Measurements from ENCODE around the gene SLC25A23.

SLC25A23 gene

DNA sequence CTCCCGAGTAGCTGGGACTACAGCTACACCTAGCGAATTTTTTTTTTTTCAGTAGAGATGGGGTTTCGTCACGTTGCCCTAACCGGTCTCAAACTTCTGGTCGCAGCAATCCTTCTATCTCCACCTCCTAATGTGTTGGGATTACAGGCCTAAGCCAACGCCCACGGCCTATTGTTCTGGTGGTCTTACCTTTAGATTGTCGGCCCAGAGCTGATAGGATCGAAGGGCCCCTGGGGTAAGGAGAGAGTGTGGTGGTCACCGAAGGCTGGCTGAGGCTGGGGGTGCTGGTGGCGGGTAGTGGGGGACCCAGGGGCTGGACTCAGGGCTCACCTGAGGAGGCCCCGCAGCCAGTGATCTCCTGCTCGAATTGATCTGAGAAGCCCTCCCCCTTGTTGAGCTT is 11.5 kb upstream of the SLC25A23 start:
- DNase-seq (ENCODE audit: insufficient read length, low spot score), result no peak
- no peak for TF ChIP-seq POU2F2 (IDR thresholded peaks at IDR 0.05; ENCODE audit: low read depth, low read length)
- no peak for TF ChIP-seq SPI1 (IDR thresholded peaks at IDR 0.05; ENCODE audit: low read depth, low read length)
- TF ChIP-seq TAF1 (IDR thresholded peaks at IDR 0.05; ENCODE audit: low read depth, low read length), result no peak
- no peak for TF ChIP-seq POLR2AphosphoS5 (IDR thresholded peaks at IDR 0.05; ENCODE audit: low read depth, low read length)
- TF ChIP-seq PAX5 (IDR thresholded peaks at IDR 0.05; ENCODE audit: insufficient read depth, low read length, severe bottlenecking), result no peak
- no peak for TF ChIP-seq POLR2A (IDR thresholded peaks at IDR 0.05; ENCODE audit: low read depth, low read length)
- no peak for FAIRE-seq

DNA sequence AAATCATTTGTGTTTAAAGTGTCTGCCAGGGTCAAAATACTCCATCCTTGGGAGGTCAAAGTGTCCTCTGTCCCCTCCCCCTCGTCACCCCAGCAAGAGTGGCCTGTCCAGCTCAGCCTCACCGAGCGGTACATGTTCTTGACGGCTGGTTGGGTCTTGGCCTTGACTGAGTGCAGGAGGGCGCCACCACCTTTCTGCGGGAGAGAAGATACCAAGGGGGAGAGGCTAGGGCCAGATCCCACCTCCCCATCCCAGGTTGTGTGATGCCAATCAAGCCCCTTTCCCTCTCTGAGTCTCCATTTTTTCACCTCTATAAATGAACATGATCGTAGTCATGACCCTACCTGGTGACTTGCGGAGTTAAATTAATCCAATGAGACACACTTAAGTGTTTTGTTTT is 10.6 kb upstream of the SLC25A23 start:
- DNase-seq (ENCODE audit: insufficient read length, low spot score) (no peak), FAIRE-seq (no peak)
- no peak for TF ChIP-seq SPI1 (IDR thresholded peaks at IDR 0.05; ENCODE audit: low read depth, low read length)
- TF ChIP-seq PAX5 (IDR thresholded peaks at IDR 0.05; ENCODE audit: insufficient read depth, low read length, severe bottlenecking), result no peak
- no peak for TF ChIP-seq TAF1 (IDR thresholded peaks at IDR 0.05; ENCODE audit: low read depth, low read length)
- TF ChIP-seq POLR2A (IDR thresholded peaks at IDR 0.05; ENCODE audit: low read depth, low read length), result no peak
- TF ChIP-seq POU2F2 (IDR thresholded peaks at IDR 0.05; ENCODE audit: low read depth, low read length), result no peak

- no peak for FAIRE-seq
- DNase-seq (ENCODE audit: insufficient read length, low spot score), result no peak
- TF ChIP-seq TAF1 (IDR thresholded peaks at IDR 0.05; ENCODE audit: low read depth, low read length) (no peak), POLR2A (IDR thresholded peaks at IDR 0.05; ENCODE audit: low read depth, low read length) (no peak), POLR2AphosphoS5 (IDR thresholded peaks at IDR 0.05; ENCODE audit: low read depth, low read length) (no peak), SPI1 (IDR thresholded peaks at IDR 0.05; ENCODE audit: low read depth, low read length) (no peak), PAX5 (IDR thresholded peaks at IDR 0.05; ENCODE audit: insufficient read depth, low read length, severe bottlenecking) (no peak)
Observed at GRCh38 chr19:6467384-6467783, 7.8 kb upstream of the SLC25A23 start.

- FAIRE-seq (no peak), DNase-seq (ENCODE audit: insufficient read length, low spot score) (no peak)
- TF ChIP-seq POLR2AphosphoS5 (IDR thresholded peaks at IDR 0.05; ENCODE audit: low read depth, low read length) (peak; percentile 46; the same call in 1 of the 2 replicates), TAF1 (IDR thresholded peaks at IDR 0.05; ENCODE audit: low read depth, low read length) (no peak), SPI1 (IDR thresholded peaks at IDR 0.05; ENCODE audit: low read depth, low read length) (no peak), POU2F2 (IDR thresholded peaks at IDR 0.05; ENCODE audit: low read depth, low read length) (no peak), POLR2A (IDR thresholded peaks at IDR 0.05; ENCODE audit: low read depth, low read length) (no peak), PAX5 (IDR thresholded peaks at IDR 0.05; ENCODE audit: insufficient read depth, low read length, severe bottlenecking) (no peak)
Observed at GRCh38 chr19:6466526-6467248, 7.1 kb upstream of the SLC25A23 start.

DNA sequence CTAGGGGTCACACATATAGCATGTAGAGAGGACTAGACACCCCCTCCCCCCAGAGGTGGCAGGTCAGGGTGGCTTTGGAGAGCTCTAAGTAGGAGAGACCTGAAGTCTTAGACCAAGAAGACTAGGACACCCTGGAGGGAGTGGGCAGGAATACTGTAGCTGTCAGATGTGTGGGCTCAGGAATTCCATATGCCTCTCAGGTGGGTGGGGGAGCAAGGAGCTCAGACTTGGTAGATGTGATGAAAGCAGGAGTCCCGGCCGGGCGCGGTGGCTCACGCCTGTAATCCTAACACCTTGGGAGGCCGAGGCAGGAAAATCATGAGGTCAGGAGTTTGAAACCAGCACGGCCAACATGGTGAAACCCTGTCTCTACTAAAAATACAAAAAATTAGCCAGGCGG is 6.1 kb upstream of the SLC25A23 start:
- FAIRE-seq (no peak), DNase-seq (ENCODE audit: insufficient read length, low spot score) (no peak)
- TF ChIP-seq POLR2A (IDR thresholded peaks at IDR 0.05; ENCODE audit: low read depth, low read length) (no peak), POU2F2 (IDR thresholded peaks at IDR 0.05; ENCODE audit: low read depth, low read length) (no peak), SPI1 (IDR thresholded peaks at IDR 0.05; ENCODE audit: low read depth, low read length) (no peak), TAF1 (IDR thresholded peaks at IDR 0.05; ENCODE audit: low read depth, low read length) (no peak), PAX5 (IDR thresholded peaks at IDR 0.05; ENCODE audit: insufficient read depth, low read length, severe bottlenecking) (no peak), POLR2AphosphoS5 (IDR thresholded peaks at IDR 0.05; ENCODE audit: low read depth, low read length) (no peak)

DNA sequence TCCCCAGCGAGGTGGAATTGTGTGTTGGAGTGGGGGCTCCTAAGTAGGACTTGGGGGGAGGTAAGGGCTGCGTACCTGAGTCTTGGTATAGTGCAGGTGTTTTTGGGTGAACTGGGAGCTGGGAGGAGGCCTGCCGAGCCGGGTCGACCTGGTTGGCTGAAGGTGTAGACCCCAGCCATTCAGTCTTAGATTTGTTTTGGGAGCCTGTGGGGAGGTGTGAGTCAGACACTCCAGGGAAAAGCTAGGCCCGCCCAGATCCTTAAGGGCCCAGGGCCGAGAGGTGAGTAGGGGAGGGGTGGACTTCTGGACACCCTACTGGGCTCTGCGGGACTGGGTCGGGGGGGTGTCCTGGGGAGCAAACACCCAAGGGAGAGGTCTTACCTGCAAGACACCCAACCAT is 5.4 kb upstream of the SLC25A23 start:
- FAIRE-seq, result no peak
- TF ChIP-seq POLR2AphosphoS5 (IDR thresholded peaks at IDR 0.05; ENCODE audit: low read depth, low read length) (no peak), PAX5 (IDR thresholded peaks at IDR 0.05; ENCODE audit: insufficient read depth, low read length, severe bottlenecking) (no peak), SPI1 (IDR thresholded peaks at IDR 0.05; ENCODE audit: low read depth, low read length) (no peak), POU2F2 (IDR thresholded peaks at IDR 0.05; ENCODE audit: low read depth, low read length) (no peak)
- DNase-seq (ENCODE audit: insufficient read length, low spot score), result no peak

DNA sequence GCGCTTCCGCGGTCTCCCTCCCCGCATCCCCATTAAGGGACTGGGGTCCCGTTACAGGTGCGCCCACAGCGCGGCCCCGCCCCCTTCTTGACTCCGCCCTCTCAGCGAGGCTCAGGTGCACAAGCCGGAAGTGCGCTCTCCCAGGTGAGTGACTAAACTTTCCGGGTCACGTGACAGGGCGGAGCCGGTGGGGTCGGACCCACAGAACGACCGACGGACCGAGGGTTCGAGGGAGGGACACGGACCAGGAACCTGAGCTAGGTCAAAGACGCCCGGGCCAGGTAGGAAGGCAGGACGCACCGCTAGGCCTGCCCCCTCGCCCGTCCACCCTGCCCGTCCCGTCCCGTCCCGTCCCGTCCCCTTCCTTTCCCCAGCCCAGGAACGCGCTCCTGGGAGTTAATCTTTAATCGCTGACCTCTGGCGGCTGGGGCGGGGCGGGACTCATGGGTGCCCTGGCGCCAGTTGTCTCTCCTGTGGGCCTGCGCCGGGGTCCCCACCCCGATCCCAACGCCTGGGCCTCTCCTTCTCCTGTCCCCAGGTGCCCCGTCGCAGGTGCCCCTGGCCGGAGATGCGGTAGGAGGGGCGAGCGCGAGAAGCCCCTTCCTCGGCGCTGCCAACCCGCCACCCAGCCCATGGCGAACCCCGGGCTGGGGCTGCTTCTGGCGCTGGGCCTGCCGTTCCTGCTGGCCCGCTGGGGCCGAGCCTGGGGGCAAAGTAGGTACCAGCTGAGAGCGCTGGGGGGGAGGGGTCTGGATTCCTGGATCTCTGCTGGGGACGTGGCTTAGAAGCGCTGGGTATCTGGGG is 4.7 kb upstream of the SLC25A23 start, which contains the start of gene CRB3:
Gene CRB3, plus strand, starts transcription at position 202 of the 804 bp plus-strand sequence. Its CDS starts 431 bp downstream, at position 633.
- TF ChIP-seq POLR2AphosphoS5 (IDR thresholded peaks at IDR 0.05; ENCODE audit: low read depth, low read length) (no peak), SPI1 (IDR thresholded peaks at IDR 0.05; ENCODE audit: low read depth, low read length) (no peak), TAF1 (IDR thresholded peaks at IDR 0.05; ENCODE audit: low read depth, low read length) (no peak), POU2F2 (IDR thresholded peaks at IDR 0.05; ENCODE audit: low read depth, low read length) (no peak)
- peak; percentile 66 for FAIRE-seq
- no peak for DNase-seq (ENCODE audit: insufficient read length, low spot score)

- FAIRE-seq (peak; percentile 99), DNase-seq (ENCODE audit: insufficient read length, low spot score) (peak; percentile 94)
- TF ChIP-seq POLR2AphosphoS5 (IDR thresholded peaks at IDR 0.05; ENCODE audit: low read depth, low read length), result no peak
- TF ChIP-seq POU2F2 (IDR thresholded peaks at IDR 0.05; ENCODE audit: low read depth, low read length), result no peak
- TF ChIP-seq POLR2A (IDR thresholded peaks at IDR 0.05; ENCODE audit: low read depth, low read length), result peak; percentile 73
- peak; percentile 49; the same call in 1 of the 2 replicates for TF ChIP-seq TAF1 (IDR thresholded peaks at IDR 0.05; ENCODE audit: low read depth, low read length)
Observed at GRCh38 chr19:6460099-6460884, 700 bp upstream of the SLC25A23 start.

- DNase-seq (ENCODE audit: insufficient read length, low spot score) (no peak), FAIRE-seq (peak; percentile 23)
- TF ChIP-seq SPI1 (IDR thresholded peaks at IDR 0.05; ENCODE audit: low read depth, low read length), result no peak
- TF ChIP-seq POLR2A (IDR thresholded peaks at IDR 0.05; ENCODE audit: low read depth, low read length), result no peak
- no peak for TF ChIP-seq POU2F2 (IDR thresholded peaks at IDR 0.05; ENCODE audit: low read depth, low read length)
- TF ChIP-seq PAX5 (IDR thresholded peaks at IDR 0.05; ENCODE audit: insufficient read depth, low read length, severe bottlenecking), result no peak
- no peak for TF ChIP-seq TAF1 (IDR thresholded peaks at IDR 0.05; ENCODE audit: low read depth, low read length)
- no peak for TF ChIP-seq POLR2AphosphoS5 (IDR thresholded peaks at IDR 0.05; ENCODE audit: low read depth, low read length)
Observed at GRCh38 chr19:6458695-6459261, 814 bp downstream of the SLC25A23 start.

All from GM12891 (cell line).